DMS79 treated with DMSO at 0.1 percent for 48 hours (cell line): Measurements from ENCODE around the gene TCP11.

ENCODE experiments used
- DNase-seq: peaks from one replicate; lab custom pipeline; 2025; lab: John Stamatoyannopoulos, UW

The TCP11 gene

DNA sequence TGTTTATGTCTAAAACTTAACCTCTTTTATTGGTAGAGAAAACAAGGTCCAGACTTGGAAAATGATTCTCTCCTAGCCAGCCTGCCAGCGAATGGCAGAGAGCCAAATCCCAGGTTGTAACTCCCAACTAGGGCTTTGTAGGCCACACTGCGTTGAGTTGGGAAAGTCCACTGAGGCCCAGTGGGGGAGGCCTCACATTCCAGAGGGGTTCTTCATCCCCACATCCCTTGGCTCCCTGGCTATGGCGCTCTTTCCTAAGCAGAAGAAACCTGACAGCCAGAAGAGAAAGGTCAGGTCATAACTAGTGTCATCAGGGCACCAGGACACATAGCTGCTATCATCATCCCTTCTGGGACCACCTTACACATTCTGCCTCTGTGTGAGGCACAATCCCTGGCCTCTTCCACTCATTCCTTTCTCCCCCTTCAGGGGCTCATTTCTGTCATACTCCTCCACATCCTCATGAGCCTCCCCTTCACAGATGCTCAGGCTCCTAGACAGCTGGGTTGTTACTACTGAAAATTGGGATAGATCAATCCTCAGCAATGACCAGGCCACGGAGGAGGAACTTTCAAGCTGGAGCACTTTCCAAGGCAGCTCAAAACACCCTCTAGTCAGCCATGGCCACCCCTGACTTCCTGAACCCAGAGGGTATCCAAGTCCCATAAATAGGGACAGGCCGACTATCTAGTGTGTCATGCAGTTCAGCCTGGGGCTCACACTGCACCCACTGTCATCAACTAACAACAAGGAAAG lies 48.6 kb downstream of the TCP11 start:
- DNase-seq: no peak

DNA sequence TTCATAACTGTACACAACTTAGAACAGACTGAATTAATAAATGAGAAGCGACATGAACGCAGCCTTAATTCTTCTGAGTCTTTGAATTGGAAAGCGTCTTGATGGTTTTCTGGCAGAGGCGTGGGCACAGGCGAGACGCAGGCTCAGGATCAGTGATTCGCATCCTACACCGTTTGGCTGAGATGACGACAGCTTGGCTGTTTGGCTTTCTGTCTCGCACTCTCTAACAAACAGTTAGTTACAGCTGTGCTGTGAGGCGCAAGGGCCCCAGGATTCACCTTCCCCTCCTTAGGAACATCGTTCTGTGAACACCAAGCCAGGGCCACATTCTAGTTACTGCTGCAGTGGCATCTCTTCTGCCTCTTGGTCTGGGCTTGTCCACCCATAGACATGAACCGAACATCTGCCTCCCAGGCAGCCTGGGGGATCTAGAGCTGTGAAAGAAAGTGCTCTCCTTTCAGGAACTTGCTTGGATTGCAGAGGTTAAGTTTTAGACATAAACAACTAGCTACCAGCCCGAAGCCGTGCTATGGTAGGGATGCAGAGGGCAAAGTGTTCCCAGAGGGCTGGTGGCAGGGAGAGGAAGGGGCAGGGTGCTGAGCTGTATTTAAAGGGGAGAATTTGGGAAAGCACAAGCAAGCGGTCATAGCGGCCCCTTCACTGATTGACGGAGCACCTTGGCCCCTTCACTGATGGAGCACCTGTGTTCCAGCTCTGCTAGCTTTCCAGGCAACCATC lies 49.6 kb downstream of the TCP11 start:
- no peak for DNase-seq

DNA sequence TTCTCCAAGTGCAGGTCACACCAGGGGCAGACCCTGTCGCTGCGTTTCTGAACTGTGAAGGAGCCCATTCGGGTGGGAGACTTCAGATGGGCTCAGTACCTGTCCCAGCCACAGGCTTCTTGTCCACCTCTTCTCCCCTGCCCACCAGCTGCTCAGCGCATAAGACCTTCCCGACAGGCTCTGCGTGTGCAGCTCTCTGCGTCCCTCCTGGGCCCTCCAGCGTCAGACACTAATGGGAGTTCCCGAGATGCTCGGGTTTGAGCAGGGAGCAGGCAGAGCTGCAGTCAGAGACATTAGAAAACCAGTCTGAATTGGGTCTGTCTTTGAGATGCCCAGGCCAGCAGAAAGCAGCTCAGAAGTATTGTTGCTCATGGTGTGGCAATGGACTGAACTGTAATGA lies 50.4 kb downstream of the TCP11 start:
- DNase-seq: no peak

DNA sequence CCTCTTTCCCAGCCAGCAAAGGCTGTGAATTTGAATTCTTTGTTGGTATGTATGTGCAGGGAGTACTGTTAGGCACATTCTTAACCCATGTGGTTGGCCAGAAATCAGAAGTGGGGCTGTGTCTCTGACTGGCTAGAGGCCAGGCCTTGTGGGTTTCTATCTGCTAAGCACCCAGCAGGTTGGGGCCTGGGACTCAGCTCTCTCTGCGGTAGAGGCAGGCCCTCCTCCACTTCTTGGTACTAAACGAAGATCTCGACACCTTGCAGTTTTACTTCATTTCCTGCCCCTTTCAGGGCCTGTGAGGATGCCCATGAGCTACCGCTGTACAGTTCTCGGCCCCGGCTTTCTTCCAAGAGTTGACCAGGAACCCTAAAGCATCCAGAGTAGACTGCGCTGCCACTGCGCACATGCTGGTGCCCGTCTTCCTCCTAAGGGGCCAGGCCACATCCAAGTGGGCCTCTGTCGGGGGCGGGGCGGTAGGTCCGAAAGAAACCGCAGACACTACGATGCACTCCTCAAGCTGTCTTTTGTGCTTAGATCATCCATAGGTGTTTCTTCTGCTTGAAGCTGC lies 51.1 kb downstream of the TCP11 start:
- no peak for DNase-seq

DNA sequence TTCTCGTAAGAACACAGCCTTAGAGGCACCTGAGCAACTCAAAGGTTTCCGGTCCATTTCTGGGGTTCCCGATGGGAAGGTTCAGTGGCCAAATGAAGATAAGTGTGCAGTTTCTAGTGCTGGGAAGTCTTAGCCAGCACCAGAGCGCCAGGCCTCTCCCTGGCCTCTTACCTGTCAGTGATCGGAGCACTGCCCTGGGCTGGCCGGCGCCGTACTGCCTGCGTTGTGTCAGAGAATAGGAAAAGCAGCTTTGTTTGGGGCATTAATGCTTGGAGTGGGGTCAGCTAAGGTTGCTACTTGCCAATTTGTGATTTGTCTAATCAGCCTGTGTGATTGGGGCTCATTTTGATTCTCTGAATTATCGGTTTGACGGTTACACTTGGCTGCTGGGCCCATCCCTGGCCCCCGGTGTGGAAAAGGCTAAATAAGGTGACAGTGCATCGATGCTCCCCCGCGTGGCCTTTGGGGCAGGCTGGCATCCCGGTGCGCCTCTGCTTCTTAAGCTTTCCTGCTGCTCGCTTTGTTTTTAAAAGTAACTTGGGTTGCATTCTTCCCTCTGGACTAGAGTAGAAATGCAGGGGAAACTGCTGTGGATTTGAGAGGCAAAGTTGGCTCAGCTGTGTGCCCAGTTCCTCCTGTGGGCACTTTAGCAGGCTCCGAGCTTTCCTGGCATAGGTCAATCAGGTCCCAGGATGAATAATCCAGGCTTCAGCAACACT lies 51.8 kb downstream of the TCP11 start:
- DNase-seq: no peak

DNA sequence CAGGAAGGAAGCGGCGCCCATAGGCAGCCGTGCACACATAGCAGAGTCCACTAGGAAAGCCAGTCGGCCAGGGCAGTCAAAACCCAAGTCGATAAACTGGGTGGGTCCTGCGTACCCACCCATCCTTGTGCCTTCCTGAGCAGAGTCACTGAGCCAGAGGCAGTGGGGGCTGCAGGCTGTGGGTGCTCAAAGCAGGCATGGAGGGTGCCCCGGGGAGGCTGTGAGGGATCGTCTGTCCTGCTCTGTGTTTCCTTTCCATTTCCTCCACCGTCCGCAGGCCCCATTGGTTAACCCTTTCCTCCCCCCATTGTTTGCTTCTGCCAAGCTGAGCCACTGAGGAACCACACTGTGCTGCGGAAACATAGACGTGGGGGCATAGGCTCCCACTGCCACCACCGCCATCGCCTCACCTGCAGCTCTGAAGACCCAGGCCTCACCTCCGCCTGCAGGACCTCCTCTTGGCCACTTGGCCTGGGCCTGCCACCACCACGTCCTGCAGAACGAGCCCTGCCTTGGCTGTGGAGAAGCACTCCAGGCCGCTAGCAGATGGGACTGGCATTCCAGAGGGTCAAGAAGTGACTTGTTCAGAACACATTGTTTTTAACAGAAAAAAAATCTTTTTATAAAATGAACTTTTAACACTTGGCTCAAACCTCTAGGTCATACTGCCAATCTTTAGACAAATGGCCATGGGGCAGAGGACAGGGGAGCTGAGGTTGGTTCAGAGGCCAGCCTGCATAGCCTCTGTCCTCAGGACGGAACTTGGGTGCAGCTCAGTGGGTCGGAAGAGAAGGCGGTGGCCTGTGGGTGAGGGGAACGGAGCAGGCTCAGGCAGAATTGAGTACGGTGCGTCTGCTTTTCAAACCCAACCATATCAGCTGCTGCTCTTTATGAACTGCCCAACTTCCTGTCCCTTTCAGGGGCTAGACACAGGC lies 52.6 kb downstream of the TCP11 start:
- no peak for DNase-seq

DNA sequence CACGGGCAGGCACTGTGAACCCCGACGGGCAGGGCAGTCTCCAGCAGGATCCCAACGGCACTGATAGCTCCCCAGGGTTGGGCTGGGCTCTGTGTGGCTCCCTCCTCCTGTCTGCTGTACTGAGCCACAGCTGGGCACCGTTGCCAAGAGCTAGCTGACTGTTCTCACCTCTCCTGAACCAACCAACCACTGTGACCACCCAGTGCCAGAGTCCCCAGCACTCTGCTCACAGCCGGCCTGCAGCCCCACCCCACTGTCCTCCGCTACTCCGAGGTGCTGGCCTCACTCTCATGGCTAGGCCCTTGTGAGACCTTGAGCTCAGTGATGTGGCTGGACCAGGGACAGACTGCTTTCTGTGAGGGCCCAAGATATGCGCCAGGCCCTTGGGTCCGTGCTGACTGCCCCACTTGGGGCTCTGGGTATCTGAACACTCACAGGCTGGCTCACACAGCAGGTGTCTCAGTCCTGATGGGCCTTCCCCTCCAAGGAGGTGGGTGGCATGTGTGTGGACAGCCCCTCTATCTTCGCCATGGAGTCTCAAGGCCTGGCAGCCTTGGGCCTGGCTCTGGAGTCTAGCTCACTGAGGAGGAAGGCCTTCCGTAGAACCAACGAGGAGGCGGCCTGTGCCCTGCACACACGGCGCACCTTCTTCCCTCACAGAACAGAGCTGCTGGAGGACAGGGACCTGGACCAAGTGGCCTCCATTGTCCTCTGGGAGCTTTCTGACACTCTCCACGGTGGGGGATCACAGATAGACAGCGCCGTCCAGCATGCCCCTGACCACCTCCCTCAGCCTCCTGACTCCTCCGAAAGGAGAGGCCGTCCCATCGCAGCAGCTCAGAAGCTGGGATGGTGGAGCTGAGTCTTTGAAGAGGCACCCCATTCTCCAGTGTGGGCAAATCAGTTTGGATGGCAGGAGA lies 53.5 kb downstream of the TCP11 start:
- DNase-seq: no peak

DNA sequence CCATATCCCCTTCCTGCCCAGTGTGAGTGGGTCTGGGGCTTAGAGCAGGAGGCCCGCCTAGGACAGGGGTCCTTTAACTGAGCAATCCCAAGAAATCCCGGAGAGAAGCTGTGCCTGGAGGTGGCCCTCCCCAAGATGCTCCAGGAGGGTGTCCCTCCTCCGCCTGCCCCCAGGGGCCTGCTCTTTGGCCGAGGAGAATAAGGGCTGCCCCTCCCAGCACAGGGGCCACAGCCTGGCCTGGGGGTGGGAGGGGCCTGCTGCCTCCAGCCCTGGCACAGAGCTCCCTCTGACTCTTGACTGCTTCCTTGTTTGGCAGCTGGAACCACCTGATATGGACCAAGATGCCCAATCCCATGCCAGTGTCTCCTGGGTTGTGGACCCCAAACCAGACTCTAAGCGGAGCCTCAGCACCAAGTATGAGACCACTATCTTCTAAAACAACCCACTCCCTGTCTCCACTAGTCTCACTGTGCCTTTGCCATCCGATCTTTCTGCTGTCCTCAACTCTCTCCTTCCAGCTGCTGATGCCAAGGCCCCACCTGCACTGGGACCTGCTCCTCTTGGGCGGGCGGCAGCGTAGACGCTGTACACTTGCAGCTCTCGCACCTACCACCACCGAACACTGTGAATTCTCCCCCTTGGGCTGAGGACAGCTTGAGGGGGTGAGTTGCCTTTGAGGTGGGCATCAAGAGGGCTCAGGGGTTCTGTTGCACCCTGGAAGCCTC lies 54.3 kb downstream of the TCP11 start:
- no peak for DNase-seq

DNA sequence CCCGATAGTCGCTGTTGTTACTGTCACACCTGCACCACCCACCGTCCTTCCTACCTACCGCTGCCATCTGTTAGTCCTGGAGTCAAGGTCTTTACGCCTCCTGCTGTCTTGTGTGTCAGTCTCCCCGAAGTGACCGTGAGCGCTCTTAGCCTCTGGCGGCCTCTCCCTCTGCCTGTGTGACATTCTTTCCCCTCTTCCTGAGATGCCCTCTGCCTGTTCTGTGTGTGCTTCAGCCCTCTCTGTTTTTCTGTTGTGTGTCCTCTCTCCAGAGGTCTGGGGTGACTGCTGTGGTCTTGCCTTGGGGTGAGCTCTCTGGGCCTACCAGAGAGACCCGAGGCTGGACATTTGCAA lies 54.9 kb downstream of the TCP11 start:
- DNase-seq: no peak

DNA sequence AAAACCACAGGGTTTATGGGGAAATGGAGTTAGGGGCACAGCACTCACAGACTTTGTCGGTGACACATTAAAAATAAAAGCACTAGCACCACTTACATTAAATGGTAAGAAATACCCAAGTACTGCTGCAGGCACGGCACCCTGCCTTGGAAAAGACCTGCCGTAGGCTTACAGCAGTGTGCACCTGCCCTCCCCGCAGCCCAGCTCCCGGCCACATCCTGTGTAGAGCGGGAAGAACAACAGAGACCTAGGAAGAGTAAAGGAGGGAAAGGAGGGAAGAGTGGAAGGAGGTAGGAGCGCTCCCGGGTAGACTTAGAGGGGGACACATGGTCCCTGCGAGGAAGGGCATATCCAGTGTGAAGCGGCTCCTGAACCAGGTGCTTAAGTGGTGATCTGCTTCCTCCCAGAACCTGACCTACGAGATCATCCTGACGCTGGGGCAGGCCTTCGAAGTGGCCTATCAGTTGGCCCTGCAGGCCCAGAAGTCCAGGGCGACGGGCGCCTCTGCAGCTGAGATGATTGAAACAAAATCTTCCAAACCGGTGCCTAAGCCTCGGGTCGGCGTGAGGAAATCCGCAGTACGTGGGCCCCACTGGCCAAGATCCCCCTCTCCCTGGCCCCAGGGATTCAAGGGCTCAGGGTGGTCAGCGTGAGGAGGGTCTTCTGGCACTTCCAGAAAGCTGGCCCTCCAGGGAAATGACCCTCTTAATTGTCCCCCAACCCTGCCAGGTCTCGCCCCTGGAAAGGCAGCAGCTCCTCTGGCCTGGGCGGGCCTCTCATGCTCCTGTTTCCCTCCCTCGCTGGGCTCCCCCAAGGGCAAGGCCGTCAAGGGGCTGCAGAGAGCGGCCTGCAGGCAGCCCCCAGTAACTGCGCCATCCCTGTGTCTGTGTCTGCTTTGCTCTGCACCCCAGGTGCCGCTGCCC lies 55.5 kb downstream of the TCP11 start:
- DNase-seq: no peak

DNA sequence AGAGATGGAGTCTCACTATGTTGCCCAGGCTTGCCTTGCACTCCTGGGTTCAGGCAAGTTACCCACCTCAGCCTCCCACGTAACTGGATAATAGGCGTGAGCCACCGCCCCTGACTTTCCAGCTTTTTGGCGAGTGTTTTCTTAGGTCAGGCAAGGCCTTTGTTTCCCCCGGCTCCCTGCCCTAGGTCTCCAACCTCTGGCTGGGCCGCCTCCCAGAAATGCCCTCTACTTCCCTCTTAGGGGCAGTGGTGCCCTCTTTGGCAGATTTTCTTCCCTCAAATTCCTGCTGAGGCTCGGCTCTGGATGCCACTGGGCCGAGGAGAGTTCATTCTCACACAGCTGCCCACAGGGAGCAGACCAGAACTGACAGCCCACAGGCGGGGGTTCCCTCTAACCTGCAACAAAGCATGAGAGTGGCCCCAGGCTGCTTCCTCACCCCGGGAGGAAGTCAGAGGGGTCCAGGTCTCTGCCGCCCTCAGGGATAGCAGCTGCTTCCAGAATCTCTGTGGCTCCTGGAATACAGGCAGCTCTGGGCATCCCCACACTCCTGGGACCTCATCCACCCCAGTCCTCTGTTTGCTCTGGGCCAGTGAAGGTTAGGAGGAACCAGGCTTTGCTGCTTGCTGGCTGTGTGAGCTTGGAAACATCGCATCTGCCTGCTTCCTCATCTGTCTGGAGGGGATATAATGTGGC lies 56.5 kb downstream of the TCP11 start:
- DNase-seq: no peak

DNA sequence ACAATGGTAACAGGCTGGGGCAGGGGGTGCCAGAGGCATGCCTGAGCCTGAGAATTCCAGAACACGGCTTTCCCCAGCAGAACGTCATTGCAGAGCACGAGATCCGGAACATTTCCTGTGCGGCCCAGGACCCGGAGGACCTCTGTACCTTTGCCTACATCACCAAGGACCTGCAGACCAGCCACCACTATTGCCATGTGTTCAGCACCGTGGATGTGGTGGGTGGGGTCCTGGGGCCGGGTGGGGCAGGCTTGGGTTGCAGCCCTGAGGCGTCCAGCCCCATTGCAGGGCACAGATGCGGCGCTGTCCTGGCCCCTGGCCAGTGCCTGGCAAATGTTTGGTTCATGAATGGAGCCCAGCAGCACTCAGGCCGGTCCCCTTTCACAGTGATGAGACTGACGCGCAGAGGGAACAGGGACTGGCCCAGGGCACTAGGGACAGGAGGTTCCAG lies 57.1 kb downstream of the TCP11 start:
- DNase-seq: no peak

DNA sequence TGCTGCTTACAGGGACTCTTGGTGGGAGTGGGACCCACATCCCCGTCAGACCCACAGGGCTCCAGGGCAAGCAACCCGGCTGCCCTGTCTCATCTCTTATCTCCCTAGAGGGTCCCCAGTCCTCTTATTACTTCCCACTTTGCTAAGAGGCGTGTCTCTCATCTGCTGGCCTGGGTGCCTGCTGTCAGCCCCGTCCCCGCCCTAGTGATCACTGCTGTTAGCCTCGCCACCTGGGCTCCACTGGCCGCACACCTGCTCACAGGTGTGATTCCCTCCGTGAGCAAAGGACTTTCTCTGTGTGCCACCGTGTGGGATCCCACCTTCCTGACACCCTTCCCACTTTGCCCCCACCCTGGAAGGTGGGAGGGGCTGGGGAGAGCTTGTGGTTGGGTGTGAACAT lies 57.6 kb downstream of the TCP11 start:
- no peak for DNase-seq

DNA sequence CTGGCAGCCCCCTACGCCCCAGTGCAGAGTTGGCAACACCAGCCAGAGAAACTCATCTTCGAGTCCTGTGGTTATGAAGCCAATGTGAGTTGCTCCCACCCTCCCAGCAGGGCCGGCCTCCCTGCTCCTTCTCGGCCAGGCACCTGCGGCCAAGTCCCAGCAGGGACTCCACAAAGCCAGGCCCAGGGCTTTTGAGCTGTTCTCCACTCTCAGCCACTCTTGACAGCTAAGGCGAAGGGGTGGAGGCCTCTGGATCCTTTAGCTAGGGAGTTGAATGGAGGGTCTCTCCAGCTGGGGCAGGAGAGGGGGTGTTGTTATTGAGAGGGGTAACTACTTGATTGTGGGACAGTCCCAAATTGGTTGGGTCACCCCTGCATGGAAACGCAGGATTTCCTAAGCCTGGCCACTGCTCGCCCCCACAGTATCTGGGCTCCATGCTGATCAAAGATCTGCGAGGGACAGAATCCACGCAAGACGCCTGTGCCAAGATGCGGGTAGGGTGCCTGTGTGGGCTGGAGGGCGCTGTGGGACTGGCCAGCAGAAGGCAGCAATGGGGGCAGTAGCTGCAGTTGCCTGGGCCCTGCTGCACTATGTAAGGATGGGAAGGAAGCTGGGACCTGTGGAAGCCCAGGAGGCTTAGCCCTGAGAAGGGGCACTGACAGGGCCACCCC lies 58.3 kb downstream of the TCP11 start:
- no peak for DNase-seq

DNA sequence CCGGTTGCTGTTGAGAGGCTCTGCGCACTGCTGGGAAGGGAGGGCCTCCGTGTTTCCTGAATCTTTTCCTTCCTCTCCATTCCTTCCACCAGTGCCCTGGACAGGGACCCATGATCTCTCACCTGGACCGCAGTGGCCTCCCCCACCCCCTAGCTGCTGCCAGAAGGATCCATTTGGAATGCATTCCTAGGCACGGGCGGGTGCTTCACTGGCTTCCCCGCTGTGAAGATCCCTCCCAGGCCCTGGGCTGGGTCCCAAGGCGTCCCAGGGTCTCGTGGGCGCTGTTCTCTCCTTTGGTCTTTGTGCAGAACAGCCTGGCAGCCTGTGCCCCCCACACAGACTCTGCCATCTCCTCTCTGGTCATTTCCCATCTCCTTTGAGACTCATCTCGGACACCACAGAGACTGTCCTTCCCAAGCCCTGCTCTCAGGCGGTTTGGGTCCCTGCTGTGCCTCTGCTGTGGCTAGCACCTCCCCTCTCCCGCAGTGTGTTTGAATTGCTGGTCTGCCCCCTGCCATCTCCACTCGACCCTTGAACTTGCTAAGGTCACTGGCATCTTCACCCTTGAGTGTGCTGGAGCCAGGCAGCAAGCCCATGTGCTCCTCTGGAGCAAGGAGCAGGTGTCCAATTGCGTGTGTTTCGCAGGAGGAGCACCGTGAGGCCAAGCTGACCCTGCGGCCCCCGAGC lies 59.0 kb downstream of the TCP11 start:
- no peak for DNase-seq

DNA sequence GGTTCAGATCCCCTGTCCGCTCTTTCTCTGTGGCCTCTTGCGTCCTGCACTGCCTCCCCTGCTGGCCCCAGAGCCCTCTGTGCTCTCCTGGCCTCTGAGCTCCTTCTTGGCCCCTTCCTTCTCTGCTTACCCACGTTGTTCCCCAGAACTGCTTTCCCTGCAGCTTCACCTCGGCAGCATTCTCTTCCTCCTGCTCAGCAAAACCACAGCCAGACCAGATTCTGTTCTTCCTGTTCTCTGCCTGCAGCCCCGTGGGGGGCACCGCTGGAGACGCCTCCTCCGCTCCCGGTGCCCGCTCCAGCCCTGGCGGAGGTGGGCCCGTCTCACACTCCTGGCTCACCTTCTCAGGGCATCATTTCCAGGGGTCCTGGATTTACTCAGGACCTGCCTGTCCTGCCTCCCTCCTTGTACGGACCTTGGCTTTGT lies 59.7 kb downstream of the TCP11 start:
- DNase-seq: no peak
